K562 (cell line): ENCODE results near the gene USP27X. TPM values are rescaled to one million over a fixed set of nuclear protein-coding genes. Genes with fewer than 3 reads are reported as not detected.

Source experiments
- ARID2 ChIP-seq: fragments of 450-650 bp; IDR thresholded peaks from 2 replicates; pipeline ENCODE4 v1.6.1; 2017; ENCODE audit warnings: antibody characterized with exemption, mild to moderate bottlenecking
- CC2D1A ChIP-seq: fragments of 450-650 bp; IDR thresholded peaks from 2 replicates; pipeline ENCODE4 v1.6.1; 2017; ENCODE audit warnings: mild to moderate bottlenecking
- CCNT2 ChIP-seq: IDR thresholded peaks from 2 replicates; pipeline ENCODE4 v1.6.1; 2011; ENCODE audit warnings: borderline replicate concordance, low read depth, mild to moderate bottlenecking, moderate library complexity, mixed read lengths, low read length; ENCODE audit not compliant: insufficient read length; ENCODE audit errors: extremely low read depth
- CEBPB ChIP-seq: fragments of 450-650 bp; IDR thresholded peaks from 2 replicates; pipeline ENCODE4 v1.6.1; 2016; ENCODE audit warnings: missing genetic modification characterization, missing compliant biosample characterization
- IFI16 ChIP-seq: fragments of 250-450 bp; sonication (Bioruptor Pico); IDR thresholded peaks from 2 replicates; pipeline ENCODE4 v2.1.2; 2022; ENCODE audit warnings: mild to moderate bottlenecking, inconsistent platforms
- KDM2B ChIP-seq: fragments of 250-450 bp; sonication (Bioruptor Pico); IDR thresholded peaks from 2 replicates; pipeline ENCODE4 v1.8.0; 2021; ENCODE audit warnings: mild to moderate bottlenecking, moderate library complexity
- MBD2 ChIP-seq: sonication (generic); IDR thresholded peaks from 2 replicates; pipeline ENCODE4 v1.6.1; 2016; ENCODE audit warnings: low read depth, borderline replicate concordance
- MTF1 ChIP-seq: fragments of 250-450 bp; sonication (Bioruptor Pico); IDR thresholded peaks from 2 replicates; pipeline ENCODE4 v1.9.0; 2021; ENCODE audit warnings: moderate library complexity, mild to moderate bottlenecking, inconsistent platforms, borderline replicate concordance
- NCOA4 ChIP-seq: fragments of 450-650 bp; IDR thresholded peaks from 2 replicates; pipeline ENCODE4 v1.6.1; 2018; ENCODE audit warnings: mild to moderate bottlenecking; ENCODE audit not compliant: partially characterized antibody
- POLR2G ChIP-seq: fragments of 200-400 bp; formaldehyde crosslinking; IDR thresholded peaks from 2 replicates; pipeline ENCODE4 v1.6.1; 2017; ENCODE audit warnings: low read depth, mild to moderate bottlenecking, antibody characterized with exemption, low read length, moderate library complexity
- RBFOX2 ChIP-seq: fragments of 200-400 bp; formaldehyde crosslinking; IDR thresholded peaks from 2 replicates; pipeline ENCODE4 v1.6.1; 2017; ENCODE audit warnings: low read depth, mild to moderate bottlenecking, low read length, moderate library complexity
- RBM39 ChIP-seq: fragments of 200-400 bp; formaldehyde crosslinking; optimal IDR thresholded peaks from 2 replicates; pipeline ENCODE3; 2018; ENCODE audit warnings: low read depth, low read length
- SAP30 ChIP-seq: fragments of 200-600 bp; sonication (generic); IDR thresholded peaks from 2 replicates; pipeline ENCODE4 v1.6.1; 2012; ENCODE audit warnings: borderline replicate concordance, low read depth, mild to moderate bottlenecking, moderate library complexity, low read length, control low read depth, inconsistent platforms; ENCODE audit not compliant: insufficient read depth, poor library complexity, severe bottlenecking
- ZBTB7A ChIP-seq: IDR thresholded peaks from 2 replicates; pipeline ENCODE4 v1.6.1; 2011; ENCODE audit warnings: low read depth, mild to moderate bottlenecking, low read length, moderate library complexity, borderline replicate concordance; ENCODE audit not compliant: control insufficient read depth
- ZC3H8 ChIP-seq: fragments of 450-650 bp; IDR thresholded peaks from 2 replicates; pipeline ENCODE4 v1.6.1; 2017
- ZNF175 ChIP-seq: fragments of 200-800 bp; sonication (Bioruptor generic); IDR thresholded peaks from 2 replicates; pipeline ENCODE4 v1.6.1; 2016; ENCODE audit warnings: low read depth, mild to moderate bottlenecking, missing genetic modification characterization, missing compliant biosample characterization
- polyA plus RNA-seq, 8 experiments: library from polyadenylated mRNA; depleted of rRNA in 4 of 8; stranded (reverse) in 5 of 8; unstranded in 3 of 8; fragments of >200 nt; fragmentation: Nextera tagmentation in 2 of 8; fragmentation: Illumina TruSeq in 1 of 8; extraction: Ambion mirVana in 2 of 8; extraction: Trizol in 1 of 8; gene quantifications; 2 replicates each; pipeline versions ENCODE4 v1.2.1 to v1.2.3, GENCODE V29; 2011 to 2014; ENCODE audit warnings: inconsistent platforms in 1 of 8, missing spikeins in 1 of 8
- total RNA-seq, 7 experiments: library from RNA; depleted of rRNA in 6 of 7; stranded (reverse); fragments of >200 nt in 6 of 7; fragmentation: Illumina TruSeq in 2 of 7; extraction: Trizol in 2 of 7; gene quantifications; 2 replicates each; pipeline versions ENCODE4 v1.2.1 to v1.2.3, GENCODE V29; 2011 to 2021; ENCODE audit warnings: low replicate concordance in 1 of 7
- TF ChIP-seq, protein P1 (sequence below): fragments of 250-450 bp; sonication (Bioruptor Pico); IDR thresholded peaks from 2 replicates; pipeline ENCODE4 v1.5.0; 2020; ENCODE audit warnings: mild to moderate bottlenecking
- TF ChIP-seq, protein P2 (sequence below): sonication (generic); formaldehyde crosslinking; IDR thresholded peaks from 2 replicates; pipeline ENCODE4 v1.9.0; 2022; ENCODE audit warnings: mild to moderate bottlenecking, missing genetic modification reagents
- TF ChIP-seq, protein P3 (sequence below): fragments of 450-650 bp; IDR thresholded peaks from 2 replicates; pipeline ENCODE4 v1.6.1; 2016; ENCODE audit warnings: antibody characterized with exemption
- TF ChIP-seq, protein P4 (sequence below), 3 experiments: IDR thresholded peaks in 2 of 3; conservative IDR thresholded peaks in 1 of 3; 2 replicates each; pipeline ENCODE4 v1.5.1; 2011 to 2012; ENCODE audit warnings: low read length in 3 of 3, mild to moderate bottlenecking in 3 of 3, control low read depth in 2 of 3, improper control_type of control experiment in 1 of 3, inconsistent platforms in 1 of 3, low read depth in 1 of 3, mixed read lengths in 1 of 3, moderate library complexity in 1 of 3; ENCODE audit not compliant: insufficient read depth in 2 of 3

Gene USP27X
- total and polyA plus RNA-seq, 9 of the 15 experiments (the other 6 are each of a cell fraction or from before 2014, with no cell fraction given) = 0.15 to 4.7 (median 1.6) TPM

DNA sequence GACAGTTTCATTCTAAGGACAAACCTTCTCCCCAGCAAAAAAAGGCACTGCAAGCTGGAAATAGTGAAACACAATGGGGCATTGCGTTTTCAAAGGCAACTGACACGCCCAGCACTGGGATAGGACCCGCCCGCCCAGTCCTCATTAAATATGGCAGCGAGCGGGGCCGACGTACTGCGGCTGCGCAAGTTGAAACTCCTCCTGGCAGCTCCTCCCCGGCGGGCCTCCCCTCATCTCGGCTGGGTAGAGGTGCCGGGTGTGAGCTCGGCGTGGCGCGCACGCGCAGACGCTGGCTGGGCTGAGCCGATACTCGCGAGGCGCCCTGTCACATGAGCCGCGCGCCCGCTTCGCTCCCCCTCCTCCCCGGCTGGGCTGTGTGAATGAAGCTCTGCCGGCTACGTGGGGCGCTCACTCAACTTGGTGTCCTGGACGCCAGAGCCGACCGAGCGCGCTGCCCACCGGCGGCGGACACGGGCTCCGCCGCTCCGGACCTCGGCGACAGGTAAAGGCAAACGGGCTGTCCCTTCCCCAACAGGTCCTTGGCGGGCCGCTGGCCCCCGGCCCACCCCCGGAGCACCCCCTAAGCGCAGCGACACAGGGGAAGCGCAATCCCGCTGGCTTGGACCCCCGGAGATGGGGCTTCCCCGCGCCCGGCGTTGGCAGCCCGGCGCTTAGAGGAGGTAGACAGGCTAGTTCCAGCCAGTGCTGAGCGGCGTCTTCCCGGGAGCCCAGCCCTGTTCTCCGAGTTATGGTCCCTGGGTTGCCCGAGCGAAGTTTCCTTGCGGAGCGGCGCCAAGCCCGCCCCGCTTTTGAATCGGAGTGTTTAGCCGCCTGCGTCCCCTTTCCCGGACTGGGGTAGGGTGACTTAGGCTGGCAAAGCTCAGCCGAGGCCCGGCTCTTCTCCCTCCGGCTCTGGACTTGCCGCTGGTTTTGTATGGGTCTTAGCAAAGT lies 43.3 kb downstream of the USP27X start, which contains the start of gene CLCN5 (continued):
- TF ChIP-seq, protein P1, sequence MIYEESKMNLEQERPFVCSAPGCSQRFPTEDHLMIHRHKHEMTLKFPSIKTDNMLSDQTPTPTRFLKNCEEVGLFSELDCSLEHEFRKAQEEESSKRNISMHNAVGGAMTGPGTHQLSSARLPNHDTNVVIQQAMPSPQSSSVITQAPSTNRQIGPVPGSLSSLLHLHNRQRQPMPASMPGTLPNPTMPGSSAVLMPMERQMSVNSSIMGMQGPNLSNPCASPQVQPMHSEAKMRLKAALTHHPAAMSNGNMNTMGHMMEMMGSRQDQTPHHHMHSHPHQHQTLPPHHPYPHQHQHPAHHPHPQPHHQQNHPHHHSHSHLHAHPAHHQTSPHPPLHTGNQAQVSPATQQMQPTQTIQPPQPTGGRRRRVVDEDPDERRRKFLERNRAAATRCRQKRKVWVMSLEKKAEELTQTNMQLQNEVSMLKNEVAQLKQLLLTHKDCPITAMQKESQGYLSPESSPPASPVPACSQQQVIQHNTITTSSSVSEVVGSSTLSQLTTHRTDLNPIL (CRISPR knock-in tag) = no peak
- TF ChIP-seq KDM2B (no peak), CC2D1A (no peak), ARID2 (no peak), IFI16 (no peak), ZC3H8 (no peak), CEBPB (tag) (no peak), RBFOX2 (peak; percentile 73), MTF1 (CRISPR knock-in tag) (no peak), SAP30 (peak; percentile 22), POLR2G (peak; percentile 72), CCNT2 (peak; percentile 62), NCOA4 (no peak), ZNF175 (CRISPR knock-in tag) (no peak), RBM39 (no peak), MBD2 (no peak), ZBTB7A (peak; percentile 25; the same call in 1 of the 2 replicates)
- TF ChIP-seq, protein P2, sequence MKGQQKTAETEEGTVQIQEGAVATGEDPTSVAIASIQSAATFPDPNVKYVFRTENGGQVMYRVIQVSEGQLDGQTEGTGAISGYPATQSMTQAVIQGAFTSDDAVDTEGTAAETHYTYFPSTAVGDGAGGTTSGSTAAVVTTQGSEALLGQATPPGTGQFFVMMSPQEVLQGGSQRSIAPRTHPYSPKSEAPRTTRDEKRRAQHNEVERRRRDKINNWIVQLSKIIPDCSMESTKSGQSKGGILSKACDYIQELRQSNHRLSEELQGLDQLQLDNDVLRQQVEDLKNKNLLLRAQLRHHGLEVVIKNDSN (CRISPR knock-in tag) = peak; percentile 74
- TF ChIP-seq, protein P3, sequence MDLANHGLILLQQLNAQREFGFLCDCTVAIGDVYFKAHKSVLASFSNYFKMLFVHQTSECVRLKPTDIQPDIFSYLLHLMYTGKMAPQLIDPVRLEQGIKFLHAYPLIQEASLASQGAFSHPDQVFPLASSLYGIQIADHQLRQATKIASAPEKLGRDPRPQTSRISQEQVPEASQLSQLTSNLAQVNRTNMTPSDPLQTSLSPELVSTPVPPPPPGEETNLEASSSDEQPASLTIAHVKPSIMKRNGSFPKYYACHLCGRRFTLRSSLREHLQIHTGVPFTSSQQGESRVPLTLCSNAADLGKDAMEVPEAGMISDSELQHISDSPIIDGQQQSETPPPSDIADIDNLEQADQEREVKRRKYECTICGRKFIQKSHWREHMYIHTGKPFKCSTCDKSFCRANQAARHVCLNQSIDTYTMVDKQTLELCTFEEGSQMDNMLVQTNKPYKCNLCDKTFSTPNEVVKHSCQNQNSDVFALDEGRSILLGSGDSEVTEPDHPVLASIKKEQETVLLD = peak; percentile 69; the same call in 1 of the 2 replicates
- TF ChIP-seq, protein P4, sequence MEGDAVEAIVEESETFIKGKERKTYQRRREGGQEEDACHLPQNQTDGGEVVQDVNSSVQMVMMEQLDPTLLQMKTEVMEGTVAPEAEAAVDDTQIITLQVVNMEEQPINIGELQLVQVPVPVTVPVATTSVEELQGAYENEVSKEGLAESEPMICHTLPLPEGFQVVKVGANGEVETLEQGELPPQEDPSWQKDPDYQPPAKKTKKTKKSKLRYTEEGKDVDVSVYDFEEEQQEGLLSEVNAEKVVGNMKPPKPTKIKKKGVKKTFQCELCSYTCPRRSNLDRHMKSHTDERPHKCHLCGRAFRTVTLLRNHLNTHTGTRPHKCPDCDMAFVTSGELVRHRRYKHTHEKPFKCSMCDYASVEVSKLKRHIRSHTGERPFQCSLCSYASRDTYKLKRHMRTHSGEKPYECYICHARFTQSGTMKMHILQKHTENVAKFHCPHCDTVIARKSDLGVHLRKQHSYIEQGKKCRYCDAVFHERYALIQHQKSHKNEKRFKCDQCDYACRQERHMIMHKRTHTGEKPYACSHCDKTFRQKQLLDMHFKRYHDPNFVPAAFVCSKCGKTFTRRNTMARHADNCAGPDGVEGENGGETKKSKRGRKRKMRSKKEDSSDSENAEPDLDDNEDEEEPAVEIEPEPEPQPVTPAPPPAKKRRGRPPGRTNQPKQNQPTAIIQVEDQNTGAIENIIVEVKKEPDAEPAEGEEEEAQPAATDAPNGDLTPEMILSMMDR (IDR thresholded peaks at IDR 0.05 in 2 of 3, conservative IDR thresholded peaks at IDR 0.05 in 1 of 3; ENCODE audit: insufficient read depth in 2 of 3, low read depth in 1 of 3, low read length in 3 of 3) = no peak
